ENCODE results near the gene SULT6B1.
"Not testable (repeated sequence)": the region's sequence is repeated elsewhere in the genome, so short reads cannot be mapped to it uniquely, and the experiment has no call there.

SULT6B1 gene

GRCh38 chr2:37224063-37224462 is 35.6 kb upstream of the SULT6B1 start:
- CTCF ChIA-PET, result interaction anchor here (1.5 to 1.6 kb wide), 2 partner anchors 12 to 21 kb away, joined by 4 read pairs; no protein-coding TSS in a partner anchor
- POLR2A ChIA-PET, result no interaction called here
- DNase-seq (ENCODE audit: extremely low spot score), result no peak
- no peak for TF ChIP-seq CTCF (IDR thresholded peaks at IDR 0.05; ENCODE audit: control extremely low read depth, extremely low read depth, low read depth, missing control alignments)

GRCh38 chr2:37223131-37223530 is 34.7 kb upstream of the SULT6B1 start:
- POLR2A ChIA-PET, result no interaction called here
- CTCF ChIA-PET, result interaction anchor here (1.0 to 1.6 kb wide), 4 partner anchors 8 to 55 kb away, joined by 4 to 6 read pairs (median 5); partner anchors contain the start of genes CEBPZ and NDUFAF7
- DNase-seq (ENCODE audit: extremely low spot score), result no peak
- TF ChIP-seq CTCF (IDR thresholded peaks at IDR 0.05; ENCODE audit: control extremely low read depth, extremely low read depth, low read depth, missing control alignments), result no peak

DNA sequence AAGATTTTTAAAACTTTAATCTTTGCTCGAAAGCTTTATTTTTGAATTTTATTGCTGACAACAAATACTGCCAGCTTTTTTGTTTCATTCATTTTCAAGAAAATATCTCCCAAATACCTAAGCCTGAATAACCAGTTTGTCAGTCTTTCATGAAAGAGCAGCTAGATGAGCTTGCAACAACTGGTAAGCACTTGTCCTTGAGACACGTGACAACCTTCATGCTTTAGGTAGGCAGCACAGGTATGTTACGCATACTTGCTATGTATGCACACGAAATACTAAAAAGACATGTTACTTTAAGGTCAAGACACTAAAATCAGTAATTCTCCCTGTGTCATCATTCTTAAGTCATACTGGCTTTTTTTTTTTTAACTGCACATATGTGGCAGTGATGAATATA is 30.6 kb upstream of the SULT6B1 start:
- CTCF ChIA-PET, result interaction anchor here (1.0 to 1.2 kb wide), 2 partner anchors 10 to 17 kb away, joined by 4 read pairs; no protein-coding TSS in a partner anchor
- no peak for DNase-seq (ENCODE audit: extremely low spot score)
- POLR2A ChIA-PET, result no interaction called here
- no peak for TF ChIP-seq CTCF (IDR thresholded peaks at IDR 0.05; ENCODE audit: control extremely low read depth, extremely low read depth, low read depth, missing control alignments)

DNA sequence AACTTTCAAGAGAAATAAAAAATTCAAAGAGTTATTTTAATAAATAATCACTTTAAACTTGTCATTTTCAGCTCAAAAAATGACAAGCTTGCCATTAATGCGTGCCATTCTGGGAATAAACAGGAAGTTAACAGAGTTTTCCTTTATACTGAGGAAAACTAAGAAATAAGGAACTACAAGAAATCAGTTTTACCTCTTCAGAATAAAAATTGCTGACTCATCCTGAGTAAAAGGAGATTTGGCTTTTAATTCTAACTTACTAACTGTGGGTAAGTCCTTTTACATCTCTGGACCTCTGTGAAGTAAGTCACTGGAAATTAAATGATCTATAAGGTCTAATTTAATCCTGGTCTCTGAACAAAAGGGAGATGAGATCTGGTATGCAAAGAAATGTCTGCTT is 26.8 kb upstream of the SULT6B1 start:
- ChIA-PET POLR2A (interaction anchor here (0.8 kb wide), 1 partner anchor 21 kb away, joined by 9 read pairs; no protein-coding TSS in a partner anchor), CTCF (no interaction called here)
- no peak for DNase-seq (ENCODE audit: extremely low spot score)
- no peak for TF ChIP-seq CTCF (IDR thresholded peaks at IDR 0.05; ENCODE audit: control extremely low read depth, extremely low read depth, low read depth, missing control alignments)

- POLR2A ChIA-PET, result no interaction called here
- no peak for TF ChIP-seq CTCF (IDR thresholded peaks at IDR 0.05; ENCODE audit: control extremely low read depth, extremely low read depth, low read depth, missing control alignments)
- no peak for DNase-seq (ENCODE audit: extremely low spot score)
- CTCF ChIA-PET, result interaction anchor here (1.3 to 1.9 kb wide), 6 partner anchors 9 to 294 kb away, joined by 3 to 4 read pairs (median 4); partner anchors contain the start of gene CEBPZOS
These were observed 23.5 kb upstream of the SULT6B1 start for GRCh38 chr2:37211939-37212338.

DNA sequence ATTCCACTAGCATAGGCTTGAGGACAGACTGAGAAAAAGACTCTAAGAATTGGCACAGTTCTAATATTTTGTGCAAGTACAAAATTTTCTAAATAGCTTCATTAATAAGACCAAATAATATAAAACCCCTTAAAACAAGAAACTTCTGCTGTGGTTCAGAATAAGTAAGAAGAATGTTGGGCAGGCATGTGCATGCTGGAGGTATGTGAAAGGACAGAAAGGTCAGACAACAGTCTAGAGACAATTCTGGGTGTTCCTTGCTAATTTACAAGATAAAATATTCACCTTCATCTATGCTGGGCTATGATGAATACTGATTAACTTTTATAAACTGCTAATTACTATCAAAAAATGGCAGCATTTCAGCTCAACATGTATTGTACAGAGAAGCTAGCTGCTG is 22.7 kb upstream of the SULT6B1 start:
- no peak for TF ChIP-seq CTCF (IDR thresholded peaks at IDR 0.05; ENCODE audit: control extremely low read depth, extremely low read depth, low read depth, missing control alignments)
- ChIA-PET CTCF (interaction anchor here (1.3 to 1.5 kb wide), 4 partner anchors 10 to 295 kb away, joined by 3 to 4 read pairs (median 3); partner anchors contain the start of gene CEBPZOS), POLR2A (no interaction called here)
- DNase-seq (ENCODE audit: extremely low spot score), result no peak

- DNase-seq (ENCODE audit: extremely low spot score); CTCF ChIA-PET; POLR2A ChIA-PET: not testable (repeated sequence)
These were observed 18.3 kb upstream of the SULT6B1 start for GRCh38 chr2:37206760-37207159.

Data from GM10248 (cell line).